ENCODE results near the gene MAGEA3.

GRCh38 chrX:152658302-152658701, 40.3 kb upstream of the MAGEA3 start:
- TF ChIP-seq GATA2 (IDR thresholded peaks at IDR 0.05; ENCODE audit: low read depth, low read length) (no peak), GATA3 (IDR thresholded peaks at IDR 0.05; ENCODE audit: low read depth, low read length) (no peak)
